ENCODE data around the gene ADORA2A. TPM values are rescaled to one million over a fixed set of nuclear protein-coding genes. Genes with fewer than 3 reads are reported as not detected.

ADORA2A gene
- total and polyA plus RNA-seq, 2 of the 8 experiments (the other 6 are each of a cell fraction or from before 2014, with no cell fraction given) = 7.1 to 20.3 TPM

GRCh38 chr22:24489011-24489410, 61.6 kb downstream of the ADORA2A start:
- Histone ChIP-seq H3K14ac (ENCODE audit: insufficient read length) (no peak overlapping the region), H3K9ac (replicated peaks in 1 of 4; ENCODE audit: extremely low read depth in 1 of 4, low read depth in 3 of 4, low read length in 3 of 4) (no peak overlapping the region), H4K91ac (replicated peaks; ENCODE audit: insufficient read length, low read length) (no peak overlapping the region), H3K56ac (replicated peaks; ENCODE audit: insufficient read length, low read depth, low read length) (no peak overlapping the region), H2AFZ (ENCODE audit: low read length) (no peak overlapping the region), H3K23ac (ENCODE audit: insufficient read length) (no peak overlapping the region), H2BK12ac (ENCODE audit: low read depth, low read length) (no peak overlapping the region), H2AK5ac (ENCODE audit: low read depth, low read length) (no peak overlapping the region), H4K8ac (ENCODE audit: extremely low read depth, insufficient read depth, low read length) (no peak overlapping the region), H3K4me2 (ENCODE audit: insufficient read depth in 1 of 2, low read depth in 2 of 2, low read length in 2 of 2) (no peak overlapping the region), H2BK15ac (ENCODE audit: low read length) (no peak overlapping the region), H3K23me2 (ENCODE audit: low read depth, low read length) (no peaks in the 10 kb centered on the region; the same call in 1 of the 2 replicates), H3K79me2 (ENCODE audit: control insufficient read depth in 1 of 2, insufficient read depth in 2 of 2, low read length in 2 of 2) (no peaks in the 10 kb centered on the region), H3K27ac (ENCODE audit: low read depth, low read length) (no peak overlapping the region), H3K4ac (replicated peaks; ENCODE audit: insufficient read length, low read depth, low read length) (no peak overlapping the region), H4K5ac (ENCODE audit: insufficient read length, low read depth, low read length) (no peak overlapping the region), H2BK120ac (replicated peaks; ENCODE audit: low read depth, low read length) (no peak overlapping the region), H2BK5ac (ENCODE audit: low read depth, low read length) (no peak overlapping the region), H3K18ac (ENCODE audit: extremely low read depth, low read length) (no peak overlapping the region), H3K4me3 (ENCODE audit: extremely low read depth in 1 of 4, insufficient read depth in 2 of 4, low read depth in 3 of 4, low read length in 4 of 4) (no peak overlapping the region), H3K79me1 (ENCODE audit: low read depth, low read length) (no peaks in the 10 kb centered on the region), H3K27me3 (replicated peaks in 1 of 4; ENCODE audit: control insufficient read depth in 3 of 4, extremely low read depth in 1 of 4, insufficient read depth in 3 of 4, low read length in 3 of 4) (peaks cover 4 to 8% (median 7%) of the 10 kb centered on the region in 4 experiments), H2BK20ac (ENCODE audit: low read length) (no peak overlapping the region), H3K9me3 (ENCODE audit: insufficient read depth in 2 of 2, low read depth in 1 of 2, low read length in 1 of 2) (no peaks in the 10 kb centered on the region), H4K20me1 (replicated peaks in 1 of 2; ENCODE audit: control insufficient read depth in 1 of 2, insufficient read depth in 2 of 2, low read length in 2 of 2) (no peaks in the 10 kb centered on the region), H3K36me3 (ENCODE audit: control insufficient read depth in 2 of 4, insufficient read depth in 4 of 4, low read length in 3 of 4) (no peaks in the 10 kb centered on the region), H3K4me1 (replicated peaks in 1 of 4; ENCODE audit: control insufficient read depth in 3 of 4, insufficient read depth in 4 of 4, low read length in 3 of 4) (no peaks in the 10 kb centered on the region; a peak in 2 of 7 replicates)
- WGBS, 2 experiments (ENCODE audit: extremely low coverage in 1 of 2, insufficient coverage in 1 of 2, insufficient read length in 1 of 2, insufficient replicate concordance in 2 of 2, low coverage in 1 of 2, low lambda C conversion rate in 2 of 2, missing lambda C conversion rate in 1 of 2) = 75% methylated on average over 2 of the region's 2 CpGs; no CpG with 5 or more reads in 1 of the 2 experiments
- ChIA-PET CTCF (ENCODE audit: partially characterized antibody) (interaction anchor here (0.9 kb wide), 1 partner anchor 39 kb away, joined by 3 read pairs; no protein-coding TSS in a partner anchor), POLR2A (ENCODE audit: partially characterized antibody) (no interaction called here)
- no peak for FAIRE-seq
- DNase-seq (ENCODE audit: low read depth in 1 of 2, low spot score in 2 of 2) = no peak
